HG03575 (cell line): Measurements from ENCODE around the gene SLC27A2.
"Not testable (repeated sequence)": the region's sequence is repeated elsewhere in the genome, so short reads cannot be mapped to it uniquely, and the experiment has no call there.

Experiments used
- ATAC-seq: cut with Tn5 transposase; IDR thresholded peaks from one replicate; pipeline ENCODE4 v1.9.1; 2021; ENCODE audit not compliant: unreplicated experiment, insufficient number of reproducible peaks, low FRiP score; ENCODE audit errors: extremely low read depth

The SLC27A2 gene

GRCh38 chr15:50181969-50182218 lies at the start of gene SLC27A2:
SLC27A2 (plus strand) TSS chr15:50182196; CDS start chr15:50182428, 232 bp downstream.
- no peak for ATAC-seq

DNA sequence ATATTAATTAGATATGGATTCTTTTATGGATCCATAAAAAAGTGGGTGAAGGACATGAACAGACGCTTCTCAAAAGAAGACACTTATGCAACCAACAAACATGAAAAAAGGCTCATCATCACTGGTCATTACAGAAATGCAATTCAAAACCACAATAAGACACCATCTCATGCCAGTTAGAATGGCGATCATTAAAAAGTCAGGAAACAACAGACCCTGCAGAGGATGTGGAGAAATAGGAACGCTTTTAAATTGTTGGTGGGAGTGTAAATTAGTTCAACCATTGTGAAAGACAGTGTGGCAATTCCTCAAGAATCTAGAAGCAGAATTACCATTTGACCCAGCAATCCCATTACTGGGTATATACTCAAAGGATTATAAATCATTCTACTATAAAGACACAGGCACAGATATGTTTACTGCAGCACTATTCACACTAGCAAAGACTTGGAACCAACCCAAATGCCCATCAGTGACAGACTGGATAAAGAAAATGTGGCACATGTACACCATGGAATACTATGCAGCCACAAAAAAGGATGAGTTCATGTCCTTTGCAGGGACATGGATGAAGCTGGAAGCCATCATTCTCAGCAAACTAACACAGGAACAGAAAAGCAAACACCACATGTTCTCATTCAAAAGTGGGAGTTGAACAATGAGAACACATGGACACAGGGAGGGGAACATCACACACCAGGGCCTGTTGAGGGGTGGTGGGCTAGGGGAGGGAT lies 49.6 kb upstream of the SLC27A2 start:
- not testable (repeated sequence) for ATAC-seq

DNA sequence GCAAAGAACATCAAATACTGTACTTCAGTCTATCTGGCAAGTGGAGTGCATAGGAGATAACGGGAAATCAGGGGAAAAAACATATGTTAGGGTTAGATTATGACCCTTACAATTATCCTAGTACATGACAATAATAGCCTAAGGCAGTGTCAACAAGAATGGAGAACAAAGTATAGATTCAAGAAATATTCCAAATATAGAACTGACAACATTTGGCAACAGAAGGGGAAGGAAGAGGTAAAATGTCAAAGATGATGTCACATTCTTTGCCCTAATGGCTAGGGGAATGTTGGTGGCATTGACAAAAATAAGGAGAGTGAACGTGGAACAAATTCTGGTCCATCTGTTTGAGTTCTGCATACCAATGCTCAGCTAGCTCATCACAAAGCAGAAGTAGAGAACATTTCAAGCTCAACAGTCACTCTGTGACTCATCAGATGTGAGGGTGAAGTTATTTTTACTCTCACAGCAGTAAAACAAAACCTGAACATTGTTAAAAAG lies 47.4 kb upstream of the SLC27A2 start:
- peak; percentile 76 for ATAC-seq

- peak; percentile 56 for ATAC-seq
These were observed 46.9 kb upstream of the SLC27A2 start for GRCh38 chr15:50135031-50135551.

DNA sequence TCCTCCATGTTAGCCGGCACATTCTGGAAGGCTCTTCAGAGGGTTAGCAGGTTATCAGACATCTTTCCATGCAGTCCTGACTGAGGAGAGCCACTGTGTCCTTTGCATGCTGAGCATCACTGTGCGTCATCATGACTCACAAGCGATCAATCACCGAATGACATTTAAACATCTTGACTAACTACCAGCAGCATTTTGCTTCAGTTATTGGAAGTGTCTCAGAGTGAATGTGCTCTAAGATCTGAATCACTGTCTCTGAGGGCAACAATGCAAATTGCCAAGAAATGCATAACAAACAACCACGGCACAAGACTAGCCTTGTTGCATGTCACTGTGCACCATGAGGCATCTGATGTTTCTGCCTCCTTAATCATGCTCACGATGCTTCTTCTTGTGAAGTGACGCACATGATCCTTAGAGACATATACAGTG lies 44.6 kb upstream of the SLC27A2 start:
- no peak for ATAC-seq

- no peak for ATAC-seq
These were observed 44.1 kb upstream of the SLC27A2 start for GRCh38 chr15:50137893-50138292.

DNA sequence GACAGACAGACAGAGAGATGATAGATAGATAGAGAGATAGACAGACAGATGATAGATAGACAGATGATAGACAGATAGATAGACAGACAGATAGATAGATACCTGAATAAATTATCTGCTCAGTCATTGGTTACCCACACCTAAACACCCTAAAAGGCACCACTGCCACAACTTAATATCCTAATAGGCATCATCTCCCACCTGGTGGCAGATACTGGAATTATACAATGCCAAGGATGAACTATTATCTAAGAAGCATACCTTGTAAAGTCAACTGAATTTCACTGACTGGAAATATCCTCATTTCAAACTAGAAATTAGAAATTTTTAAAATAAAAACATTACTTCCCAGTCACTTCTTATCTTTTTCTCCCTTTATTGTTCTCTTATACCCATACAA lies 43.6 kb upstream of the SLC27A2 start:
- no peak for ATAC-seq

DNA sequence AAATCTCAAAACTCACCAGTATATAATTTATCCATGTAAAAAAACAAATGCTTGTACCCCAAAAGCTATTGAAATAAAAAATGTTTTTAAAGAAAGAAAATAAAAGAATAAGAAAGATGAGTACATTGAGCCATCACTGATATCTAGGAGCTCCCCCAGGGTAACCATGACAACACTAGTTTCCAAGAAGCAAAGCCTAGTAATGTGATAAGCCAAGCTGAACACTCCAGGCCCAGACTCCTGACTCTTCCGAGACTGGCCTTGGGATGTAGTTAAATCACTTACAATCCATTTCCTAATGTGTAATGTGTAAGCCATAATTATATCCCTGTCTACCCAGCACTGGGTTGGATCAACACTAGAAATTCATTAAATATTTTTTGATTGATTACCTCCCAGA lies 41.9 kb upstream of the SLC27A2 start:
- no peak for ATAC-seq

DNA sequence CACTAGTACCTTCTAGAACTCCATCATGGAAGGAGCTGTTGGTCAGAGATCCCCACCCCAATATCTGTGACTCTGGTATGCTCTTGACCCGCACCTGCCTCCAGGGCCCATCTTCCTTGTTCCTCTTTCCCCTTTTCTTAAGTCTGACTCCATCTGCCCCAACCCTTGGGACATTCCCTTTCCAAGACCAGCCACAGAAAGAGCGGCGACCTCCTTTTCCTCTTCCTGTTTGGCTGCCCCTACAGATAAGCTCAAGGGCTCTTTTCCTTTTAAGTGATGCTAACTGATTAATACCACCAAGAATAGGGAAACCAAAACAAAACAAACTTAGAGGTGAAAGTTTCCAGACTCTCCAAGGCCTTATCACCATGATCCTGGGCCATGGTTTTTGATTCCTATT lies 41.0 kb upstream of the SLC27A2 start:
- ATAC-seq = no peak

DNA sequence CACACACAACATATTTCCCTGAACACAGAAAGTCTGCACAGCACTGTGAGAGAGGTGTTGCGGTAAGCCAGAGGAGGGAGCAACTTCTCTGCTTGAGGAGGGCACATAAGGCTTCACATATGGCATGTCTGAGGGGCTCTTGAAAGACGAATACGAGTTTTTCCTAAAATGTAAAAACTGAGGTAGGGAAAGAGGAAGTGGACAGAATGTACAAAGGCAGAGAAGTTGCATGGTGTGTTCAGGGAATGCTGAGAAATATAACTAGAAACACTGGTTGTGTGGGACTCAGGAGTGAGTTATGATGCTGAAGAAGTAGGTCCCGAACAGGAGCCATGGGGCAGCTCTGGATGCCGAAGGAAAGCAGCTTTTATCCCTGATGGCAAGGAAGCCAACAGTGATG lies 40.1 kb upstream of the SLC27A2 start:
- ATAC-seq = no peak

GRCh38 chr15:50143255-50143860 lies 38.6 kb upstream of the SLC27A2 start:
- no peak for ATAC-seq

DNA sequence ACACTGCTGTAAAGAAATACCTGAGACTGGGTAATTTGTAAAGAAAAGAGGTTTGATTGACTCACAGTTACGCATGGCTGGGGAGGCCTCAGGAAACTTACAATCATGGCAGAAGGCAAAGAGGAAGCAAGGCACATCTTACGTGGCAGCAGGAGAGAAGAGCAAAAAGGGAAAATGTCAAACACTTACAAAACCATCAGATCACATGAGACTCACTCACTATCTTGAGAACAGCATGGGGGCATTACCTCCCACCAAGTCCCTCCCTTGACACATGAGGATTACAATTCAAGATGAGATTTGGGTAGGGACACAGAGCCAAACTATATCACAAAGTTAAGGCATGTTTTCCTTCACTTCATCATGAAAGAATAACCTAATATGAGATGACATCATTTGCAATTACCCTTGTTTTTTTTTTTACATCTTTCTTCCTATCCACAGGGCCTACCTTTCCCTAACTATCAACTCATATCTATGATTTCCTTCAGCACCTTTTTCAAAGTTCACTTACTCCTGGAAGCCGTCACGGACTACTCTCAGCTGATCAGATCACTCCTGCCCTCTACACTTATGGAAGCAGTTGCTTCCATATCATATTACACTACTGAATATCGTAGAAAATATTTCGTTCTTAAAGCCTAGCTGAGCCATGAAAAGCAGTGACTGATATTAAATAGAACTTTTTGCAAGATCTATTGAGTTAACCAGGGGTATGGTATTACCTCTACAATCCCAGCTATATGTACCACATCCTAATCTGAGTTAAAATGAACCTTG lies 37.5 kb upstream of the SLC27A2 start:
- no peak for ATAC-seq

GRCh38 chr15:50145451-50145872 lies 36.5 kb upstream of the SLC27A2 start:
- ATAC-seq = no peak

GRCh38 chr15:50146632-50147031 lies 35.4 kb upstream of the SLC27A2 start:
- ATAC-seq = no peak

GRCh38 chr15:50148362-50148963 lies 33.5 kb upstream of the SLC27A2 start:
- no peak for ATAC-seq

DNA sequence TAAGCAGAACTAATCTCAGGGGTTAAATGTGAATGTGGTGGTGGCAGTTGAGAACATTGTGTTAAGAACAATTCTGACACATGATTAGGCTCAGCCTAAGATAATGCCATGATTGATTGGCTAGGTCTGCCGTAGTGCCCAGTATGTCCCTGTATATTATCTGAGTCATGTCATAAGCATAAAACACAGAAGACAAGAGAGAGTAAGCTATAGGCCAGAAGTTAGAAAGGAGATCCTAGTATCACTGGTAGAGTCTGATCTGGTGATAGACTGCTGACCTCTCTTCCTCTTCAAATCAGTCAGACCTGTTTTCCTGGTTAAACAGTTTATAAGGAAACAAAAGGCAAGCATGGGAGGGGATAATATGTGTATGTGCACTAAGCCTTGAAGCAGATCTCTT lies 32.9 kb upstream of the SLC27A2 start:
- no peak for ATAC-seq

- ATAC-seq = no peak
These were observed 31.6 kb upstream of the SLC27A2 start for GRCh38 chr15:50150349-50150748.

GRCh38 chr15:50150851-50151250 lies 31.1 kb upstream of the SLC27A2 start:
- no peak for ATAC-seq

- no peak for ATAC-seq
These were observed 30.5 kb upstream of the SLC27A2 start for GRCh38 chr15:50151476-50151875.
